LoVo (cell line): ENCODE results near the gene PGAM5.
"Not testable (repeated sequence)": the region's sequence is repeated elsewhere in the genome, so short reads cannot be mapped to it uniquely, and the experiment has no call there.

Source experiments
- DNase-seq: peaks from one replicate; pipeline ENCODE4 v3.0.0-alpha.2; 2016; ENCODE audit warnings: low spot score

Gene PGAM5

GRCh38 chr12:132753670-132754069 is 43.0 kb downstream of the PGAM5 start:
- not testable (repeated sequence) for DNase-seq

GRCh38 chr12:132754160-132754932 is 43.7 kb downstream of the PGAM5 start:
- no peak for DNase-seq

DNA sequence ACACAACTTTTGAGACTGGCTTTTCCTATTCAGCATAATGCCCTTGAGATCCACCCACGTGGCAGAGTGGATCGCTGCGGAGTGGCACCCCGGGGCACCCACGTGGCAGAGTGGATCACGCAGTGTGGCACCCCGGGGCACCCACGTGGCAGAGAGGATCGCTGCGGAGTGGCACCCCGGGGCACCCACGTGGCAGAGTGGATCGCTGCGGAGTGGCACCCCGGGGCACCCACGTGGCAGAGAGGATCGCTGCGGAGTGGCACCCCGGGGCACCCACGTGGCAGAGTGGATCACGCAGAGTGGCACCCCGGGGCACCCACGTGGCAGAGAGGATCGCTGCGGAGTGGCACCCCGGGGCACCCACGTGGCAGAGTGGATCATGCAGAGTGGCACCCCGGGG is 48.2 kb downstream of the PGAM5 start:
- DNase-seq, result not testable (repeated sequence)

- DNase-seq, result no peak
Observed at GRCh38 chr12:132759359-132759758, 48.7 kb downstream of the PGAM5 start.

- peak; percentile 55 for DNase-seq
Observed at GRCh38 chr12:132761032-132761920, 50.6 kb downstream of the PGAM5 start, which contains the start of gene ANKLE2. ANKLE2 (minus strand) TSS chr12:132761832; CDS start chr12:132761798, 34 bp downstream.

DNA sequence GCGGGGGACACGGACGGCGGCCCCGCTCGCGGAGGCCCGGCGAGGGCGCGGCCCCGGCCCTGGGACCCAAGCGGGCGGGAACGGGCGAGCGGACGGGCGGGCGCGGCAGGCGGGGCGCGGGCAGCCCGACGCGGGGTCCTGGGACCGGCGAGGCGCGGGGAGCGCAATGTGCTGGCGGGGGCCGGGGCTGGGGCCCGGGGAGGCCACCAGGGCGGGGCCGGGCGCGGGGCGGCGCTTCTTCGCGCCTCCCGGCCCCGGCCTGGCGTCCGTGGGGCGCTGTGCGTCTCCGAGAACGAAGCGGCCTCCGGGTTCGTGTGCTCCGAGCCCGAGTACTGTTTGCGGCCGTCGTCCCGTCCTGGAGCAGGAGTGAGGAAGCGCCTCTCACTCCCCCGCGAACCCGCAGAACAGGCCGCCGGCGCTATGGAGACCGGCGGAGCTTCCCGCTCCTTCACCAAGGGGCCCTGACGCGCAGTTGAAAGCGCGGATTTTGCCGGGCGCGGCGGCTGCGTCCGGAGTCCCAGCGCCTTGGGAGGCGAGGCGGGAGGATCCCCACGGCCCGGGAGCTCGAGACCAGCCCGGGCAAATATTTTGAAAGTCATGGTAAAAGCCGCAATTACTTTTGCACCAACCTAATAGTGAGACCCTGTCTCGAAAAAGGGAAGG is 51.4 kb downstream of the PGAM5 start:
- DNase-seq, result peak; percentile 93

GRCh38 chr12:132764231-132764630 is 53.6 kb downstream of the PGAM5 start:
- DNase-seq, result no peak

GRCh38 chr12:132765361-132765760 is 54.7 kb downstream of the PGAM5 start:
- DNase-seq, result no peak

DNA sequence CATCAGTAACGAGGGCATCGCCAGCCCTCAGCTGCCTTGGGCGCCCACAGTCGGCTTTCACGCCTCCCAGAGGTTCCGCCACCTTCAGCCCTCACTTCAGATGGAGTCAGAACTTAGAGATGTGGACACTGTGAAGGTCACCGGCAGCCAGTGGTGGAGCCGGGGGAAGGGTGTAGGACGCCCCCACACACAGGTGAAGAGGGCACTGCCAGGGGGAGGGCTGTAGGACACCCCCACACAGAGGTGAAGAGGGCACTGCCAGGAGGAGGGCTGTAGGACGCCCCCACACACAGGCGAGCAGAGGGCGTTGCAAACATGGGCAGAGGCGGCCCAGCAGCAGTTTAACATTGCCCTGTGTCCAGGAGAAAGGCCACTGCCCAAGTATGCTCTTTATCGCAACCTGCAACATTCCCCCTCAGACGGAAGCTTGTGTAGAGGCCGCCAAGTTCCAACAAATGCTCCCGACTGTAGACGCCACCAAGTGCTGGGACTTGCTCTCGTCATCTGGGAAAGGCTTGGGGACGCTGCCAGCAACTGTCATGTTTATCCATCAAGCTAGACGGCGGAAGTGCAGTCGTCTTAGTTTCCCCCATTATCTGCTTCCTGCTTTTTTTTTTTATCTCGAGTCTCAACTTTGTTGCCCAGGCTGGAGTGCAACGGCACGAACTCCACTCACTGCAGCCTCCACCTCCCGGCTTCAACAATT is 55.9 kb downstream of the PGAM5 start:
- DNase-seq, result no peak

DNA sequence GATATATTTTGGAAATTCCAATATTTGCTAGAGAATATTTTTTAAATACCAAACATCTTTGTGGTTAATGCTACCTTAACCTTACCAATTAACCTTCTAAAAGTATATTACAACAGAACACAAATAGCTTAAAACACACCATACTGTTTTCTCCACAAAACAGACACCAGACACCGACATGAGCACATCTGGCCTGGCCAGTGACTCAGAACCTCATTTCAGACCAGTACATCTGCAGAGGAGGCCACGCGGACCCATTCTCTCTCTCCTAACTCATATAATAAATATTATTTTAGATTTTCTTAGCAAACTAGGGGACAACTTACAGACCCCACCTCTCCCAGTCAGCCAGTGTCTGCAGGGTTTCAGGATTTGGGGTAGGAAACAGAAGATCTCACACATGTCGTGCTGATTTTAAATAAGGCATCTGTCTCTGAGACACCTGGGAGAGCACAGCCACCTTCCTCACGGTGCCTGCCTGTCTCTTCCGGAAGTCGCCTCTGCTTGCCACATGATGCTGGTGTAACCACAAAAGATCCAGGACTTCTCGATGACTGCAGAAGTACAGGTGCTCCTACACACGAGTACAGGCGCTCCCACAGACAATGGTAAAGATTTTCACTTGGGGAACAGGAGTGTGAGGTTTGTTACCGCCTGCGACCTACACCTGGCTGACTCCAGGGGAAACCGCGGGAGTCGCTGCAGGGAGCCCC is 60.6 kb downstream of the PGAM5 start:
- DNase-seq, result no peak
